Stimulated activated naive CD8-positive, alpha-beta T cell treated with anti-CD3 and anti-CD28 coated beads, Interleukin-15, amount 100 ng/mL, for 72 hours (primary cell): ENCODE measurements around the gene LAMTOR3.
"Not testable (repeated sequence)": the region's sequence is repeated elsewhere in the genome, so short reads cannot be mapped to it uniquely, and the experiment has no call there.

ENCODE experiments used
- ATAC-seq: fragments of 150-1000 bp; cut with Tn5 transposase; 2 replicates; pipeline ENCODE4 v1.10.0; 2021; ENCODE audit warnings: mild to moderate bottlenecking, moderate library complexity
- DNase-seq, 2 donors: peaks; one replicate each; pipeline ENCODE4 v3.0.0; 2021 to 2022
- H3K27ac Mint-ChIP-seq, 2 donors: one replicate each; pipeline ENCODE4 v1.8.0; 2022; ENCODE audit warnings: mild to moderate bottlenecking in 2 of 2, mixed read lengths in 2 of 2, moderate library complexity in 2 of 2
- H3K27me3 Mint-ChIP-seq: one replicate; pipeline ENCODE4 v1.8.0; 2022; ENCODE audit warnings: mixed read lengths
- H3K4me1 Mint-ChIP-seq: one replicate; pipeline ENCODE4 v1.8.0; 2022; ENCODE audit warnings: mild to moderate bottlenecking, mixed read lengths
- H3K4me3 Mint-ChIP-seq, 2 donors: one replicate each; pipeline ENCODE4 v1.8.0; 2022; ENCODE audit warnings: mild to moderate bottlenecking in 2 of 2, mixed read lengths in 2 of 2, moderate library complexity in 1 of 2
- H3K9me3 Mint-ChIP-seq, 2 donors: one replicate each; pipeline ENCODE4 v1.8.0; 2022; ENCODE audit warnings: mixed read lengths in 2 of 2

Gene LAMTOR3

DNA sequence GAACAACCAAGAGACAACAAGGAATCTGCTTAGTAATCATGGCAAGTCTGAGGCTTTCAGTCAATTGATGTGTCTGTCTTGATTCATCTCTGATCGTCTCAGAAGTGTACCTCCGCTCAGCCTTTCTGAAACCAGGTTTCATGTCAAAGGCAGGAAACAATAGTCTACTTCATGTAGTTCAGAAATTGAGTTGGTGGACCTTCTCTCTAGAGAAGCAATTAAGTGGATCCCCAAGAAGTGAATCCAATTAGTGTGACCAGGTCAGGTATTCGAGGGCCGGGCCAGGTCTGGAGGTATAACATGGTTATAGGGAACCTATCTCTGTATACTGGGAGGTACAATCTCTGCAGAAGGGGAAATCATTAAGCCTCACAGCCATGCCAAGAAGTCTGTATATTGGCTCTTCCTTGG is 45.6 kb downstream of the LAMTOR3 start:
- H3K27ac Mint-ChIP-seq = peak overlapping the region; percentile 88 to 96
- no peaks in the 10 kb centered on the region for H3K9me3 Mint-ChIP-seq
- peaks cover 83% of the 10 kb centered on the region for H3K4me1 Mint-ChIP-seq
- peak overlapping the region; percentile 58 to 72 for H3K4me3 Mint-ChIP-seq
- H3K27me3 Mint-ChIP-seq = no peaks in the 10 kb centered on the region
- DNase-seq = peak; percentile 29 to 59
- ATAC-seq = peak; percentile 65

DNA sequence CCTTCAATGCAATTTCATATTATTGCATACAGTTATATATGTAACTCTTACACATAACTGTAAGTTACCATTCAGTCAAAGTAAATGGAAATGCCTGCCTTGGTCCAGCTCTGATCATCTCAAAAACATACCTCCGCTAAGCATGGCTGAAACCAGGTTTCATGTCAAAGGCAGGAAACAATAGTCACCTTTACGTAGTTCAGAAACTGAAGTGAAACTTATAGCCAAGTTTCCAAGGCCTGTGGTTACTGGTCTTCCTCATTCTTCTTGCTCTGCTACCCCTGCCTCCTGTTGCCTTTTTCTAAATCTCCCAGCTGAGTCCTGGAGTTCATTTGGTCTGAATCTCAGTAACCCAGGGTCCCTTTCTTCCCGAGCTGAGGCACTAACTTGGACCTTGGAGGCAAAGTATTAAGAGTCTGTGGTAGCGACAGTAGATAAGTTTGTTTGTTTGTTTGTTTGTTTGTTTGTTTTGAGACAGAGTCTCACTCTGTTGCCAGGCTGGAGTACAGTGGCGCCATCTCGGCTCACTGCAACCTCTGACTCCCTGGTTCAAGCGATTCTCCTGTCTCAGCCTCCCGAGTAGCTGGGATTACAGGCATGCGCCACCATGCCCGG is 46.8 kb downstream of the LAMTOR3 start:
- Mint-ChIP-seq H3K27me3 (no peaks in the 10 kb centered on the region), H3K4me3 (peak overlapping the region; percentile 65 to 72)
- peak; percentile 29 to 55 for DNase-seq

DNA sequence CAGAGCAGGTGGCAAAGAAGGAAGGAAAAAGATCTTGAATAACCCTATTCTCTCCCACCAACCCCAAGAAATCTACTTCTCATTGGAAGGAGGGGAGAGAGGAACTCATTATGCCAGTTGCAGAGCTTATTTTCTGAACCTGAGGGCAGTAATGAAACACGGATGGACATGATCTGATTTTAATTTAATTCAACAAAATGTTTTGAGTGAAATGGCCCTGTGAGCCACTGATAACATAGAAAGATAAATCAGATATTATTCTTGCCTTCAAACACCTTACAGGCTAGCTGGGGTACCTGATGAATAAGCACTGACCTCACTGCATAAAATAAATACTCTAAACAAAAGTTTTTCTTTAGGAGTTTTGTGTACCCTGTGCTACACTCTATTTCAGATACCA is 47.3 kb downstream of the LAMTOR3 start:
- H3K27me3 Mint-ChIP-seq = no peaks in the 10 kb centered on the region

More for the DNA sequence above, 46.8 kb downstream of the LAMTOR3 start:
- peak; percentile 64 for ATAC-seq
- Mint-ChIP-seq H3K4me1 (peaks cover 73% of the 10 kb centered on the region), H3K9me3 (no peaks in the 10 kb centered on the region), H3K27ac (peak overlapping the region; percentile 88 to 96)

DNA sequence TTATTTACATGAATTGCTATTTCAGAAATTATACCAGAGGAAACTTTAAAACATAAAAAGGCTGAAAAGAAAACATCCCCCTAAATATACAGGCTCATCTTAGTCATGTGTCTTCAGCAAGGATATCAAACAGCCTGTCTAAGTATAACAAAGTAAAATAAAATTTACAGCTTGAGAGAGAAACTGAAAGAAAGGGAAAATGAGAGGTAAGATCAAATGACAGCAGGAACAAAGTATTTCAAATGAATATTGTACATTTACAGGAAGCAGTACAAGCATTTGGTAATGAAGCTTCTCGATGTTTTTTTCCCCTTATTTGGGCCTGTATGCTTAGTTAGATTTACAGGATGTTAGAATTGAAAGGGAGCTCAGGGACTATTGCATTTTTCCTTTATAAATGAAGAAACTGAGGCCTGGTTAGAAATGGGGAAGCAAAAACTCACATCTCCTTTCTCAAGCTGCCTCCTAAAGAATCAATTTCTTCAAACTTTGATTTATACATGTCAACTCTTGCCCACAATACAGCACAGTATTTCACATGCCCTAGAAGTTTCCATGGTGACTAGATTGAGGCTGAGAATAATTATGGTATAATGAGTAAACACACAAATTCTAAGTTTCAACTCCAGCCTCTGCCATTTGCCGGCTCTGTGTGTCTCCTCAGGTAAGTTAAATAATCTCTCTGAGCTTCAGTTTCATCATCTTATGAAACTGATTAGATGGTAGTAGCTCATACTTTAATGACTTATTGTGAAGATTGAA is 48.3 kb downstream of the LAMTOR3 start:
- peak in 1 of 2 donors; percentile 30 for DNase-seq
- Mint-ChIP-seq H3K4me1 (peaks cover 73% of the 10 kb centered on the region), H3K27ac (peak overlapping the region; percentile 71 to 97)

More for the DNA sequence above, 47.3 kb downstream of the LAMTOR3 start:
- H3K27ac Mint-ChIP-seq = peak overlapping the region; percentile 88 to 96
- ATAC-seq = no peak
- peaks cover 73% of the 10 kb centered on the region for H3K4me1 Mint-ChIP-seq
- DNase-seq = no peak
- no peaks in the 10 kb centered on the region for H3K9me3 Mint-ChIP-seq
- H3K4me3 Mint-ChIP-seq = peak overlapping the region; percentile 65 to 72

DNA sequence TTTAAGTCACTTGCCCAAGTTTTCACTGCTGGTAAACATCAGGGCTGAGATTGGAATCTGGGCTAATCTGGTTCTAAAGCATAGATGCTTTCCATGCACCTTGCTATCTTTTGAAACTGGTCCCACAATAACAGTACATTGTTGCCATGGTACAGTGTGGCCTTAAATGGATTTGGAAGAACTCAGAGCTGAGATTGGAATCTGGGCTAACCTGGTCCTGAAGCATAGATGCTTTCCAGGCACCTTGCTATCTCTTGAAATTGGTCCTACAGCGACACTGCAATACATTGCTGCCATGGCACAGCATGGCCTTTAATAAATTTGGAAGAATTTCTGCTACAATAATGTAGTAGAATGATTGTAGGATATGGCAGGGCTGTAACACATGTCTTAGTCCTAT is 49.0 kb downstream of the LAMTOR3 start:
- no peak for DNase-seq
- H3K27ac Mint-ChIP-seq = peak overlapping the region; percentile 71 to 97
- peaks cover 70% of the 10 kb centered on the region for H3K4me1 Mint-ChIP-seq
- H3K4me3 Mint-ChIP-seq = peak overlapping the region; percentile 12 to 50
- H3K27me3 Mint-ChIP-seq = no peaks in the 10 kb centered on the region
- H3K9me3 Mint-ChIP-seq = no peaks in the 10 kb centered on the region
- no peak for ATAC-seq

More for the DNA sequence above, 48.3 kb downstream of the LAMTOR3 start:
- Mint-ChIP-seq H3K27me3 (no peaks in the 10 kb centered on the region), H3K9me3 (no peaks in the 10 kb centered on the region), H3K4me3 (peak overlapping the region; percentile 50 to 57)
- ATAC-seq = peak; percentile 55

DNA sequence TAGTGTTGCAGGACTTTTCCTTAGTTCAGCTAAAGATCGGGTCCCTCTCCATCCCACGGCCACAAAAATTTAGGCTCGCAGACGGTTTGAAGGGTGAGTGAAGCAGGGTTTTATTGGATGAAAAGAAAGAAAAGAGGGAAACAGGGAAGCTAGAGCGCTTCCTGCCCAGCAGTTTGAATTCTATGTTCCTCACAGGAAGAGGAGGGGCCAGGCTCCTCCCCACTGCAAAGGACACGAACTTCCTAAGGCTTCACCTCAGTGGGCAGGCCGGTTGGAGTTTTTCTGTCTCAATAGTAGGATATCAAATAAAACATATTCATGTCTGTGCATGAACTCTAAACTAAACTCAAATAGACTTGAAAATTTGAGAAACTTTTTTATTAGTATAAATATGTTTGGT is 50.2 kb downstream of the LAMTOR3 start:
- DNase-seq (no peak), ATAC-seq (no peak)
- no peaks in the 10 kb centered on the region for H3K27me3 Mint-ChIP-seq
- H3K4me3 Mint-ChIP-seq = no peak overlapping the region
- peaks cover 59% of the 10 kb centered on the region for H3K4me1 Mint-ChIP-seq
- H3K27ac Mint-ChIP-seq = no peak overlapping the region
- no peaks in the 10 kb centered on the region for H3K9me3 Mint-ChIP-seq

DNA sequence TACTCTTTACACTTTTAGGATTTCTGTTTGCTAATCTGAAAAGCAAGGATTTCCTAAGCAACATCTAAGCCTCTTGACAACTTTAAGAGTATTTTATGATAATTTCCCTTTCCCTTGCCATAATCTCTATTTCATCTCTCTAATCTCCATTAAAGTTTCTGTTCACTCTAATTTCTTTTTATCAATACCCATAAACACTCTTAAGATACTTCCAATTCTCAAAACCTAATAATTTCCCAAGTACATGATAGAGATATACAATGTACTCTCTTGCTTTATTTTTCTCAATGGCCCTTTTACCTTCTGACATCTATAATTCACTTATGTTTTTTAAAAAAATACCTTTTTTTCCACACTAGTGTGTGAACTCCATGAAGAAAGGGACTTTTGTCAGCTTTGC is 50.8 kb downstream of the LAMTOR3 start:
- Mint-ChIP-seq H3K4me3 (no peak overlapping the region), H3K27ac (no peak overlapping the region), H3K4me1 (peaks cover 52% of the 10 kb centered on the region), H3K9me3 (no peaks in the 10 kb centered on the region), H3K27me3 (no peaks in the 10 kb centered on the region)
- ATAC-seq (no peak), DNase-seq (no peak)

DNA sequence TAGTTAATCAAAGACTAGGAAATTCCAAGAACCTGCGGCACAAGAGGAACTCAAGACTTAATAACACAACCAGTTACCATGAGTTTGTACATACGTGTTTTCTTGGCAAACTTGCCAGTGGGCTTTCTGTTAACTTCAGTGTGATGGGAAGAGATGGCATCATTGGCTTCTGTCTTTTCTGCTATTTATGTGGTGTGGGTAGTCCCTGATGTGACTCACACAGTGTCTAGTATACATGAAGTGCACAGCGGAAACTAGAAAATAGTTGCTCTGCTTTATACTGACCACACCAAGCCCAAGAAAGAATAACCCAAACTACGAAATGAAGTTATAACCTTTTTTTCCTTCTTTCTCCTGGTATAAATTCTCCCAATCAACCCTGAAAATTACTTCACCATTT is 53.1 kb downstream of the LAMTOR3 start:
- peaks cover 30% of the 10 kb centered on the region for H3K4me1 Mint-ChIP-seq
- no peaks in the 10 kb centered on the region for H3K27me3 Mint-ChIP-seq
- no peak overlapping the region for H3K4me3 Mint-ChIP-seq
- ATAC-seq = peak; percentile 91
- DNase-seq = no peak
- no peaks in the 10 kb centered on the region for H3K9me3 Mint-ChIP-seq
- H3K27ac Mint-ChIP-seq = no peak overlapping the region

DNA sequence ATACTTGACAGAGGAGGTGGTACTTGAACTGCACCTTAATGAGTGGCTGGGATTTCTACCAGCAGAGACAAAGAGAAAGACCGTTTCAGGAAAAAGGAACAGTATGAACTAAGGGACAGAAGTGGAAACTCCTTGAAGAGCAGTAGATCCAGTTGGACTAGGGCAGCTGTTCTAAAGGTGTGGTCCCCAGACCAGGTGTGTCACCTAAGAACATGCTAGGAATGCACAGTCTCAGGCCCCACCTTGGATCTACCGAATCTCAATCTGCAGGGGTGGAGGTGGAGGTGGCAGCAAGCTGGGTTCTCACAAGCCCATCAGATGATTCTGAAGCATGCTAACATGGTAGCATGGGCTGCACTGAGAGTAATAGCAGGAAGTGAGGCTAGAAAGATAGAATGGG is 55.3 kb downstream of the LAMTOR3 start:
- Mint-ChIP-seq H3K4me1 (peaks cover 16% of the 10 kb centered on the region), H3K27ac (no peak overlapping the region), H3K4me3 (no peak overlapping the region), H3K9me3 (no peaks in the 10 kb centered on the region), H3K27me3 (no peaks in the 10 kb centered on the region)
- no peak for DNase-seq
- ATAC-seq = no peak

DNA sequence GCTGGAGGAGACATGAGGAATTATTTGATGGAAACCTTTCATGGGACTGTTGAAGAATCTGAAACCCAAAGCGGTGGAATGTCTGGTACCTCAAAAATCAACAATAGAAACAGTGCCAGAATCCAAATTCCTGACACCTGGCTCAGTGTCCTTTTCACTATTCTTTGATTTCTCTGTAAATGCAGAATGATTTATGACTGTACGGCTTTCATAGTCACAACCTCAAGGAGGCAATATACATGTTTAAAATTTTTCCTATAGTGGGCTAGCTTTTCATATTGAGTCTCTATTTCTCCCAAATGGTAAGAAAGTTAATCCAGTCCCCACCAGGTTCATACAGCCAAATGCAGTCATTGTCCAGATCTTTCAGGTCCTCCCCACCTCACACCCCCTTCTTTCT is 58.3 kb downstream of the LAMTOR3 start:
- H3K27ac Mint-ChIP-seq = peak overlapping the region in 1 of 2 donors; percentile 74
- H3K4me3 Mint-ChIP-seq = no peak overlapping the region
- H3K27me3 Mint-ChIP-seq = no peaks in the 10 kb centered on the region
- ATAC-seq (no peak), DNase-seq (no peak)
- H3K9me3 Mint-ChIP-seq = no peaks in the 10 kb centered on the region
- H3K4me1 Mint-ChIP-seq = peaks cover 4% of the 10 kb centered on the region

DNA sequence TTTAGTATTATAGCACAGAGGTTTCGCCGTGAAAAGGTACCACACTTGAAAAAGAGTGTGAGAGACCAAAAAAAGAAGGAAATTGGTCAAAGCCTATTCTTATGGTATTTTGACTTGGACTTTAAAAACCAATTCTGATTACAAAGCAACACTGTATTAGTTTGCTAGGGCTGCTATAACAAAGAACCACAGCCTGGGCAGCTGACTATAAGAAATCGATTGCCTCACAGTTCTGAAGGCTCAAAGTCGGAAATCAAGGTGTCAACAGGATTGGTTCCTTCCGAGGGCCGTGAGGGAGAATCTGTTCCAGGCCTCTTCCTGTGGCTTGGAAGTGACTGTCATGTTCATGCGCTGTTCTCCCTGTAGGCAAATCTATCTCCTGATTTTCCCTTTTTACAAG is 59.7 kb downstream of the LAMTOR3 start:
- peaks cover 4% of the 10 kb centered on the region for H3K4me1 Mint-ChIP-seq
- H3K27ac Mint-ChIP-seq = no peak overlapping the region
- DNase-seq (no peak), ATAC-seq (no peak)
- H3K27me3 Mint-ChIP-seq = no peaks in the 10 kb centered on the region
- H3K4me3 Mint-ChIP-seq = no peak overlapping the region
- H3K9me3 Mint-ChIP-seq = no peaks in the 10 kb centered on the region

DNA sequence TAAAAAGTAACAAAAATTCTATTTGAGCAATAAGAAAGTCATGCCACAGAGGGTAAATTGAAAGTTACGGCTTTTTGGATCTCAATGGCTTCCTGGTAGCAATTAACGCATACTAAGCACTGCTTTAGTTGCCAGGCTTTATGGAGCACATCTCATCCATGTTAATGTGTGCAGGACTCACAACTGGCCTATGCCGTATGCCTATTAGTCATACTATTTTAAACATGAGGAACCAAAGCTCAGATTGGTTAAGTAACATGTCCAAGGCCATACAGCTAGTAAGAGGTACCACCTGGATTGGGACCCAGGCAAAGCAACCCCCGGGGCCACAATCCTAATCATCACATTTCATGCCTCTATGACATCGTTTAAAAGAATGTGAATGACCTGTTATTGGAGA is 60.5 kb downstream of the LAMTOR3 start:
- DNase-seq = no peak
- ATAC-seq = no peak
- Mint-ChIP-seq H3K9me3 (no peaks in the 10 kb centered on the region), H3K27me3 (no peaks in the 10 kb centered on the region), H3K27ac (no peak overlapping the region), H3K4me3 (no peak overlapping the region), H3K4me1 (peaks cover 4% of the 10 kb centered on the region)

DNA sequence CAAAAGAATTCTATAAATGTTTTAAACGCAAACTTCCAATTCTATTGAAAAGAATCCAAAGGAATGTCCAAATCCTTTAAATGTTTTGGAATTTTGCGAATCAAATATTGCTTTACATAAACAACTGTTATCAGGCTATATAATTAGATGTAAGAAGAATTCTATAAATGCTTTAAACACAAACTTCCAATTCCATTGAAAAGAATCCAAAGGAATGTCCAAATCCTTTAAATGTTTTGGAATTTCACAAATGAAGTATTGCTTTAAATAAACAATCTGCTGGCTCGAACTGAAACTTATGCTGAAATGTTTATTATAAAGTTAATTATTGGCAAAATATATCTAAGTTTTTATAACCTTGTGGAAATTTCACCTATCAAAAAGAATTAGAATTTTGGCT is 61.5 kb downstream of the LAMTOR3 start:
- no peaks in the 10 kb centered on the region for H3K9me3 Mint-ChIP-seq
- H3K27ac Mint-ChIP-seq = no peak overlapping the region
- no peak for ATAC-seq
- H3K4me1 Mint-ChIP-seq = peaks cover 12% of the 10 kb centered on the region
- H3K27me3 Mint-ChIP-seq = no peaks in the 10 kb centered on the region
- H3K4me3 Mint-ChIP-seq = no peak overlapping the region
- DNase-seq = no peak

DNA sequence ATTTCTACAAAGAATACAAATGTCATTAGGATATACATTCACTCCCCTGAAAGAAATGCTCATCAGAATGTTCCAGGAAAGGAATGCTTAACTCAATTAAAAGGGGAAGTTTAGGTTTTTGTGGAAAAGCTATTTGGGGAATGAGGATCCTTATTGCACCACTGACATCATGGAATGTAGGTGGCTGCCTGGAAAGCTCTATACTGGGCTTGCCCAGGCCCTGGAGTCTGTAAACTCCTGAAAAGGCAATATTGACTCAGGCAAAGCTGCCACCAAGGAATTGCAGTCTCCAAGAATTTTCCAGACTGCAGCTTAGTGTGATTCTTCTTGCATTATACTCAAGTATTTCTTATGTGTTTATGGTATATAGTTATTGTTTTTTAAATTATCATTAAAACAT is 61.9 kb downstream of the LAMTOR3 start:
- Mint-ChIP-seq H3K4me1 (peaks cover 17% of the 10 kb centered on the region), H3K27me3 (no peaks in the 10 kb centered on the region), H3K9me3 (no peaks in the 10 kb centered on the region), H3K4me3 (no peak overlapping the region), H3K27ac (no peak overlapping the region)
- ATAC-seq (no peak), DNase-seq (no peak)

DNA sequence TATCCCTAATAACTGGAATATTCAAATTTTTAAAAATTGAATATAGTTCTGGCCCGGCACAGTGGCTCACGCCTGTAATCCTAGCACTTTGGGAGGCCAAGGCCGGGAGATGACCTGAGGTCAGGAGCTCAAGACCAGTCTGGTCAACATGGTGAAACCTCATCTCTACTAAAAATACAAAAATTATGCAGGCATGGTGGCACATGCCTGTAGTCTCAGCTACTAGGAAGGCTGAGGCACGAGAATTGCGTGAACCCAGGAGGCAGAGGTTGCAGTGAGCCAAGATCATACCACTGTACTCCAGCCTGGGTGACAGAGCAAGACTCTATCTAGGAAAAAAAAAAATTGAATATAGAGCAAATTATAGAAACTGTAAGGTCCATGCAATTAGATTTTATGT is 64.2 kb downstream of the LAMTOR3 start:
- not testable (repeated sequence) for ATAC-seq, H3K27me3 Mint-ChIP-seq, H3K4me3 Mint-ChIP-seq, H3K9me3 Mint-ChIP-seq, DNase-seq
- Mint-ChIP-seq H3K27ac (peak overlapping the region in 1 of 2 donors; percentile 22), H3K4me1 (peaks cover 23% of the 10 kb centered on the region)

DNA sequence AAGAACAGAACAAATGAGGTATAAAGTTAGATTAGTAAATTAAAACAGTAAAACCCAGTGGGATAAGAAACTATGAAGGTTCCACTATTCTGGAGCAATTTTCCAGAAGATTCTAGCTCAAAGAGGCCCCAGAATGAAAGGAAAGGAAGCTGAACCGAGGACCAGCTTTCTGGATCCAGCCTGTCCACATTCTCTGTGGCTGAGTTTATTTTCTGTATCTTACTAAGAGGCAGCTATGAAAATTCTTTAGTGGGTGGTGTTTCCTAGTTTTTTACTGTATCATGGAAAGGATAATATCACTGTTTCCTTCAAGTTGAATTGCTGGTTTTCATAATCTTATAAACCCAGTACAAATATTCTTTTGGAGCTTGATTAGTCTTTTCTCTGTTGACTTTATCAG is 65.8 kb downstream of the LAMTOR3 start:
- no peaks in the 10 kb centered on the region for H3K27me3 Mint-ChIP-seq
- ATAC-seq (no peak), DNase-seq (no peak)
- H3K9me3 Mint-ChIP-seq = no peaks in the 10 kb centered on the region
- H3K4me1 Mint-ChIP-seq = peaks cover 36% of the 10 kb centered on the region
- H3K27ac Mint-ChIP-seq = no peak overlapping the region
- H3K4me3 Mint-ChIP-seq = no peak overlapping the region
